HG03135 (cell line): ENCODE results near the gene ITGB6.

ENCODE experiments used
- ATAC-seq: cut with Tn5 transposase; IDR thresholded peaks from one replicate; pipeline ENCODE4 v1.9.1; 2021; ENCODE audit warnings: mild to moderate bottlenecking, moderate library complexity; ENCODE audit not compliant: unreplicated experiment

ITGB6 gene

DNA sequence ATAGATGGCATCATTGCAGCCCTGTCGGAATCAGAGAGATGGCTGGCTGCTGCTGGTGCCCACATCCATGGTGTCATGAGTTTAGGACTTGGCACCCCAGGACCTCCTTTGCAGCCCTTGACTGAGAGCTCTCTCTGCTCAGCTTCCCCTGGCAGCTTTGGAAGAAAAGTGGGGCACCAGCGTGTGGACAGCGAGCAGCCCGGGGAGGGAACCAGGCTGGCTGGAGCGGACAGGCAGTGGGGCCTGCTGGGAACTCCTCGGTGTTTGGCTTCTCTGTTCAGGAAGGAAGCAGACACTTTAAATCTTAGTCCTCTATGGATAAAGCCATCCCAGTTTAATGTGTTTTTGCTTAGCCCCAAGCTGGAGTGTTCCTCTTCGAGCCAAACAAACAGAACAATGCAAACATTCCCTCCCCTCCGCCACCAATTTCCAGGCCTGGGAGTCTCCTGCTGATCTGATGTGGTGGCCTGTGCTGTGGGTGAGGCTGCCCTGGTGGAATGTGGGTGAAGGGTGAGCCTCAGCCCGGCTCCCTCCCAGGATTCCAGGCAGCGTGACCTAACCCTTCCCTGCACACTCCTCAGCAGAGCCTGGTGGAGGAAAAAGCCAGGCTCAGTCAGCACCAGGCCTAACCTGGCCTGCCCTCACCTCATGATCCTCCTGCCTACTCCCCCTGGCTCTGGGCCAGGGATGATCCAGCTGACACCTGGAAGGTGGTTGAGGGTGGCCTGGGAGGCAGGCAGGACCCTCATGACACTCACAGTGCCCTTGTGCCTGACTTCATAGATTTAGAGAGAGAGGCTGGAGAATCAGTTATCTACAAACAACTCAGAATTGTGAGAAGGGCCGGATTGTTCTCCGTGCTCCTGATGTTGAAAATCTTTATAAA is 21.6 kb upstream of the ITGB6 start:
- ATAC-seq: no peak

DNA sequence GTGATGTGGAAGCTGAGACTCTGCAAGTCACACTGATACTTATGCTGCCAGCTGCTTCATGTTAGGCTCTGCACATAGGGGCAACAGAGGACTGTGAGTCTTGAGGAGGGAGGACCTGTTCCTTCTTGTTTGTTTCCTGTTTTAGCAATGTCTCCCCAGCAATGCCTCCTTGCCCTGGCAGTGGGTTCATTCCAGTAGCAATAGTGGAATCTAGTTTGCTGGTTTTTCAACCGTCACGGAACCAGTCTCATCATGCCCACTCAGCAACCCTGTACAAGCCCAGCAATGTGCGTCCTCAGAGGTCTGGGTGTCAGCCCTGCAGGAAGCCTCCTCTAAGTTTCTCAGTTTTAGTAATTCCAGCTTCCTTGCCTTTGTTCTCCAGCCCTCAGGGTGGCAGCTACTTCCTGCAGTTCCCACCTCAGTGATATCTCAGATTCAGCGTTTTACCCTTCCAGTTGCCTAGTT is 20.5 kb upstream of the ITGB6 start:
- no peak for ATAC-seq

DNA sequence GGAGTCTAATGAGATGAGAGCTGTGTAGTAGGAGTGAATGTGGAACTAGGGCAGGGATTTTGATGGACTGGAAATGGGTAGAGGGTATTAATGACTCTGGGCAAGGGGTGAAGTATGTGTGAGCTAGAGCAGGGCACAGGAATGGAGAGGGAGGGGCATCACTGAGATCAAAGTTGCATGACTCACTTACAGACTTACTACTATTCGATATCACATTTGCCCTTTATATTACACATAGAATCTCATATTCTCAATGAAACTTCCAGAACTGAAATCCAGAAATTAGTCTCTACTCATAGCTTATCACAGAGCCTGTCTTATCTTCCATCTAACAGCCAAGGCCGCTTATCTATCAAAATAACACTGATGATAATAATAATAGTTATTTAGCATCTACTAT is 20.0 kb upstream of the ITGB6 start:
- ATAC-seq: no peak

- ATAC-seq: no peak
Measured at GRCh38 chr2:160214461-160215445, 14.7 kb upstream of the ITGB6 start.

DNA sequence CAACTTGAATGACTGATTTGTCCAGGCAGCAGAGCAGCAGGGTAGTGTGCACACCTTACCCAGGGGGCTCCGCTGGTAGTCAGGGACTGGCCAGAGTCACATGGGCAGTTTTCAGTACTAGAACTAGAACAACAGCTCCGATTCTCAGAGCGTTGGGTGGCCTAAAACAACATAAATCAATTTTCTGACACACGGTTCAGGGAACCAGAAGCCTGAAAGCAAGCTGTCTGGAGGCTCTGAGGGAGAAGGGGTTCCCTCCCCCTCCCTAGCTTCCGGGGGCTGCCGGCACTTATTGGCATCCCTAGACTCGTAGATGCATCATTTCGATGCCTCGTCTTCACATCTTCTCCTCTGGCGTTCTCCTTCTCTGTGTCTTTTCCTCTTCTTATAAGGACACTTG is 13.4 kb upstream of the ITGB6 start:
- ATAC-seq: no peak

DNA sequence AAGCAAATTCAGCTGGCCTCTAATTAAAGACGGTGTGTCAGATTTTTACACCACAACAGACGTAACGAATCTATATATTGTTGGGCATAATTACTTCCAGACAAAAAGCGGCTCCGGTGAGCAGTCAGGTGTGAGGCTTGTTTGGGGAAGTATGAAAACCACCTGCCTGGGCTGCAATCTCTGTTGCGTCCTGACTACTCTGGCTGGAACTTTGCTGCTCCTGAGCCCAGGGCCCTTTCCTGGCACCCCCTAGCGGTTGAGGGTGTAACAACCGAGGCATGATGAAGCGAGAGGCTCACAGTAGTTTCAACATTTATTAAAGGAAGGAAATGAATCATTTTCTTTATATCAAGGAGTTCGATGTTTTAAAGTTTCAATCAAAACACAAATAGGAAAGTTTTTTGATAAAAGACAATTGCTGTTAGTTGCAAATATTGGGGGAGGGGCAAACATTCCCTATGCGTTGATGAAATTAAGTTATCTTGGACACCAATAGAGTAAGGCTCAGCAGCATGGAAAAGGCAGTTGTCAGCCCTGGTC is 10.6 kb upstream of the ITGB6 start:
- peak; percentile 95 for ATAC-seq

DNA sequence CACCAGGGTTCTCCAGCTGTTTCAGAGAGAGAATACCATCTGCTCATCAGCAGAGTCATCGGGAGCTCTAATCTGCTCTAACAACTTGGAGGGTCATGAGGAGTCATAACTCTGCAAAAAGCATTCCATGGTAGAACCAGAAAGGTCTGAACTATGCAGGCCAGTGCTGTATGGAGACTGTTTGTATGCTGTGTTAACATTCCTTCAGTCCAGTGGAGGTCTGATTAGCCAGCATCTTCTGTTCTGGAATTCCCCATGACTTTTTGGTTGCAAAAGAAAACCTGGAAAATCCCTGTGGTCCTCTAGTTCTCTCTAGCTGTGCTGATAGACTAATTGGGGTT is 9.4 kb upstream of the ITGB6 start:
- ATAC-seq: no peak

DNA sequence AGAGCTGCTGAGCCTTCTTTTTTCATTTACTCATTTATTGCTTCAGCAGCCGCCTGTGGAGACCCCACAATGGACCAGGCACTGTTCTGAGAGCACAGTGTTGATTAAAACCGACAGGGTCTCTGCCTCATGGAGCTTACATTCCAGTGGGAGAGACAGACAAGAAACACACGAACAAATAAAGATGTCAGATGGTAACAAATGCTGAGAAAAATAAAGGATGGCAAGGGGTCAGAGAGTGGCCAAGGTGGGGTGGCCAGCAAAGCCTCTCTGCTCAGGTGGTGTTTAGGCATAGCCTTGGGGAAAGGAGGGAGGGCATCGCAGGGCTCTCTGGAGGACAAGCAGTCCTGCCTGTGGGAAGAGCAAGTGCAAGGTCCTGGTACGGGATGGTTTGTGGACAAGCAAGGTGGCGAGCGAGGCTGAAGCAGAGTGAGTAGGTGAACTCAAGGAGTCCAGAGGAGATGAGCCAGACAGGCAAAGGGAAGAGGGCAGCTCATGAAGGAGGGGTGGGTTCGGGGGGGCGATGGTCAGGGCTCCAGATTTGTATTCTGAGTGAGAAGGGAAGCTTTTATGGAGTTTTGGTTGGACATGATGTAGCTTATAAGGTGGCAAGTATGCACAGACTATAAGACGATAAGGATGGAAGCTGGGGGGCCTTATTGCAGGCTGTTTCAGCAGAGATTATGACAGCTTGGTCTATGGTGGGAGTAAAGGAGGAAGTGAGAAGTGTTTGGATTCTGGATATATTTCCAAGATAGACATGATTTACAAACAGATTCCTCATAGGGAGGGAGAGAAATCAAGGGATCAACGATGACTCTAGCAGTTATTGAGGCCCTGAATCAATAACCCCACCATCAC is 8.8 kb upstream of the ITGB6 start:
- ATAC-seq: no peak

DNA sequence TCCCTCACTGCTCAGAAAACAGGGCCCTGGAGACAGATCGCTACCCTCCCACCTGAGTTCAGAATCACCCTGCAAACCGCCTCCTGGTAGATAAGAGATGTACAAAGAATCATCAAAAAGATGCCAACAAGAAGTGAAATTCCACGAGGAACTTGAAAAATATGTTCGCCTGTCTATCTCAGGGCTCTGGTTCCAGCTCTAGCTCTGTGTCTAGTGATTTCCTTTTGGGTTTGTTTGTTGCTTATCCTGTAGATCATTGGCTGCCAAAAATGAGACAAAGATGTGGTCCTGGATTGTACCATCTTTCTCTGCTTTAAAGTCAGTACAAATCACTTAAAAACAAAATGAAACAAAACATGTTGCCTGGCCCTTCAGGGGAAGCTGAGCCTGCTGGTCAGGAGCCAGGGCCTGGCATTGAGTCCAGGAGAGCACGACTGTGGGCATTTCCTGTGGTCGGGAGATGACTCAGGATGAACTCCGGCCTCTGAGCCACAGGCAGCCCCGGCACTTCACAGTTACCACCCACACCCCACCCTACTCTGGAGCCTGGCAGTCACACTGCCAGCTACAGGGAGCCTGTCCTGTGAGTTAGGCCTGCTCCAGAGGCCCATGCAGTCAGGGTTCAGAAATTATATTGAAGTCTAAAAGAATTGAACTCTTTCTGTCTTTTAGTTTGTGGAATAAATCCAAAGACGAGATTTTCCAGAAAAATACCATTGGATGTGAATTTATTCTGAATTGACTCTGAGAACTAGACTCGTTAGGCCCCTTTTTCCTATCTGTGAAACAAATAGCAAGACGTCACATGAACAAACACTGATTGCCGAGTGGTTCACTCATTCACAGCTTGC is 8.0 kb upstream of the ITGB6 start:
- ATAC-seq: no peak

DNA sequence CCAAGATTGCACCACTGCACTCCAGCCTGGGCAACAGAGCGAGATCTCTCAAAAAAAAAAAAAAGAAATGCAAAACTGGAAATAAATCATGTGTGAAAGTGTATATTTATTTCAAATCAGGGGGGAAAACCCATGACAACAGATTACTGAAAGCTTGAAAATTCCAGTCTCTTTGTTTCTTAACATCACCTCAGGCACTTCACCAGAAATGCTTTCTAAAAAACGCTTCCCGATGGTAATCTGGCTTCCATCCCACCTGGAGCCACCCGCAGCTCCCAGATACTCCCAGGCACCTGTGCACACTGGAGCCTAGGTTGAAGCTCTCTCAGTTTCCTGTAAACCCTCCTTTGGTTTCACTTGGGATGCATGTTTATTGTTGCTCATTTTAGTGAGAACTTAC is 7.2 kb upstream of the ITGB6 start:
- ATAC-seq: no peak

DNA sequence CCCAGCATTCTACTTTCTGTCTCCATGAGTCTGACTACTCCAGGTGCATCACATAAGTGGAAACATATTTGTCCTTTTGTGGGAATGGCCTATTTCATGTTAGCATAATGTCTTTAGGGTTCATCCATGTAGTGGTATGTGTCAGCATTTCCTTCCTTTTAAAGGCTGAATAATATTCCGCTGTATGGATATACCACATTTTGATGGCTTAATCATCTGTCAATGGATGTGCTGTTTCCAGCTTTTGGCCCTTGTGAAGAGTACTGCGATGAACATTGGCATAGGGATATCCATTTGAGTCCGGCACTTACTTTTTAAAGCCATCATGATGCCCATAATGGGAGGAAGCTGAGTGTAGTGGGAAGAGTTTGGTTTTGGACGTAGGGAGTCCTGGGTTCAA is 6.4 kb upstream of the ITGB6 start:
- ATAC-seq: no peak

GRCh38 chr2:160205505-160205904 is 5.4 kb upstream of the ITGB6 start:
- ATAC-seq: no peak

- ATAC-seq: no peak
Measured at GRCh38 chr2:160203422-160203821, 3.4 kb upstream of the ITGB6 start.

DNA sequence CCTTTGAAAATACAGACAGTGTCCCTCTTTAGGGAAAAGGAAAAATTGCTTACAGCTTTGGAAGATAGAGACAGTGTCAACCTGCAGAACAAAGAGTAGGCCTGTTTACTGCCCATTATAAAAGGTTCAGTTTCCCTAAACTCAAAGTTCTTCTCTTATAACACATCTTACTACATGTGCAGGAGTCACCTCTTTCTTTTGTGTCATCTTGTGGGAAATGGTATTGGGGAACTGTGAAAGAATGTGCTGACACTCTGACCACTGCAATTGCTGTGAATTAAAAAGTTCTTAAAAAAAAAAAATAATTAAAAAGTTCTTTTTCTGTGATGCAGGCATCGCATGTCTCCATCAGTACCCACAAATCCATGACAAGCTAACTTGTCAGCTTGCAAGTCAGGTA is 2.9 kb upstream of the ITGB6 start:
- ATAC-seq: no peak

DNA sequence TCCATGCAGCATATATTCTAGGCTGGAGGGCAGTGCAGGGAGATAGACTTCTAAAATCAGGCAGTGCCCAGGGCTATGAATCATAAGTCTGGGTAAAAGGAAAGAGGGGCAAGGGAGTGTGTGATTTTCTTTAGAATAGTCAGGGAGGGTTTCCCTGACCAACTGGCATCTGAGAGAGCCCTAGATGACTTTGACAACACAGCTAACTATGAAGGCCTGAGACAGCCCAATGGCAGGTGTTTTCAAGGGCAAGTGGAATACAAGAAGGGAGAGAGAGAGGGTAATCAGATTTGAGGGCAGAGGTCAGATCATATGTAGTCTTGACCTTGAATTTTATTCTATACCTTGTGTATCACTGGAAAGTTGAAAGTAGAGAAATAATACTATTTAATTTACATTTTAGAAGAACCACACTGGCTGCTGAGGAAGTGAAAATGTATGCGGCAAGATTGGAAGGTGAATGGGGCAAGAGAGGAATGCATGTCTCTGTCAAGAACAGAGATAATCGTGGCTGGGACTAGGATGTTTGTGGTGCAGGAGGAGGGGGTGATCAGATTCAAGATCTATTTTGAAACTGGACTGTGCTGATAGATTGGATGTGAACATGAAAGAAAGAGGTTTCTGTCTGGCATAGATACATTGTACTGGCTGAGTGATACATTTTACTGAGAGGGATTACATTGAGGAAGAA is 1.9 kb upstream of the ITGB6 start:
- no peak for ATAC-seq

DNA sequence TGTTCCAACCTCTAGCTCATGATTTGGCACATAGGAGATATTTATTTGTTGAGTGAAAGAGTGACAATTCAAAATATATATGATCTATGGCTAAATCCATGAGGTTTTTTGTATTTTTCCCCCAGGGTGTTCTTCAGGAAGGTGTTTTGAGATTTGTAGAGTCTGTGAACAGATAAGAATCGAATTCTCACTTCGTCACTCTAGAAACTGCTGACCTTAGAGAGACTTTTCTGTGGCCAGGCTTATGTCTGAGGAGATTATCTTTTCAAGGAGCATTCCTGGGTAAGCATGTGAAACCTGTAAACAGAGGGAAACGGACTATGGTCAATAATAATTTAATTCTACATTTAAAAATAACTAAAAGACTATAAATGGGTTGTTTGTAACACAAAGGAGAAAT is 849 bp upstream of the ITGB6 start:
- ATAC-seq: no peak

DNA sequence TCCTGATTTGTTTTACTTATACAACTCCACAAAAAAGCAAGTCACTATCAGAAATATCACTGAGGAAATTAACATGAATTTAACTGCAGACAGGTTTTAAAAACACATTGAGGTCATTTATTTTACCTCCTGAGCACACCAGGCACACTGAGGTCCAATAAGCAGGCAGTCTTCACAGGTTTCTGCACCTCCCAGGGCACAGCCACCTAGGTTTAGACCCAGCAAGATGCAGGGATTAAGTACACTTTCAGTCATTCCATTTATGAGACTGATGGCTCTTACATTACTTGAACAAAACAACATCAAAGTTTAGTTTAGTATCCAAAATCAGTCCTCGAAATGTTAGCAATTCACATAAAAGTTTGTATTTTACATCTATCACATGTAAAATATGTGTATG is 1.0 kb downstream of the ITGB6 start:
- ATAC-seq: no peak

DNA sequence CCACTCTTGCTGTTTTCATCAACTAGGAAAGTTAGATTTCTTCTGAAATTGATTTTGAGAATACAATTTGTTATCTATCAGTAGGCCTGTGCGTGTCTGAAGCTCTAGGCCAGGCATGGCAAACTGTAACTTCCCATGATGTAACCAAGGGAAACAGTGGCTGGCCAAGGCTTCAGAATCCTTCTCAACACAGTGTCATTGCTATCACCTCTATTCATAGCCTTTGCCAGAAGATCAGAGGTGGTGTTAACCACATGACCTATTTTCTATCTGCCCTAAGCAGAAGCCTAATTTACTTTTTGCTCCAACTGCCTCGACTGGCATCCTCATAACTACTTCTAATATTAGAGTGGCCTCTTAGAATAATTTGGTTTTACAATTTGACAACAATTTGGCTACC is 2.5 kb downstream of the ITGB6 start:
- ATAC-seq: no peak

DNA sequence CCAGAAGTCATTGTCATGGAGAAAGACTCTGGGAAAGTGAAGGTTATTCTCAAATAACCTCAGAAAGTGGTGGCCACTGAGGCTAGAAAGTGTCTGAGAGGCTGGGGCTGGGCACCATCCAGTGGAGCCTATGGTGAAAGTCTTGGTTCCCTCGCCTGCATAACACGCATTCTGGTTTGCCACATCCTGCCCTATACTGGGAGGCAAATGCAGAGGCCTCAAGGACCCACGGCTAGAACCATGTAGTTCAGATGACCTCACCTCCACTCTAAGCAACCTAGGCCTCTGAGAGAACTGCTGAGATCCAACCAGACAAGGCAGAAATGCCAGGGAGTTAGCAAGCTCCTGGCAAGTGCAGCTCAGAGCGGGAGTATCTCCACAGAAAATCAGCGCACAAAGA is 5.1 kb downstream of the ITGB6 start:
- ATAC-seq: no peak
